Stimulated activated CD4-positive, alpha-beta T cell treated with anti-CD3 and anti-CD28 coated beads, Interleukin-1b, Interleukin-23, amount 100 ng/mL, for 48 hours (primary cell): Measurements from ENCODE around the gene PRLHR.

Experiments used
- DNase-seq: peaks from one replicate; pipeline ENCODE4 v3.0.0-alpha.2; 2020

The PRLHR gene

GRCh38 chr10:118586911-118587310 is 8.5 kb downstream of the PRLHR start:
- DNase-seq: no peak

GRCh38 chr10:118585794-118586193 is 9.7 kb downstream of the PRLHR start:
- no peak for DNase-seq

GRCh38 chr10:118585234-118585633 is 10.2 kb downstream of the PRLHR start:
- DNase-seq: no peak

- no peak for DNase-seq
Observed at GRCh38 chr10:118584181-118584954, 11.1 kb downstream of the PRLHR start.

GRCh38 chr10:118583611-118584010 is 11.8 kb downstream of the PRLHR start:
- no peak for DNase-seq

GRCh38 chr10:118582511-118582910 is 12.9 kb downstream of the PRLHR start:
- DNase-seq: no peak

GRCh38 chr10:118581340-118581739 is 14.1 kb downstream of the PRLHR start:
- DNase-seq: no peak

- no peak for DNase-seq
Observed at GRCh38 chr10:118580702-118581101, 14.7 kb downstream of the PRLHR start.

- no peak for DNase-seq
Observed at GRCh38 chr10:118573512-118573911, 21.9 kb downstream of the PRLHR start.

- DNase-seq: no peak
Observed at GRCh38 chr10:118572256-118573041, 23.0 kb downstream of the PRLHR start.

GRCh38 chr10:118571123-118571522 is 24.3 kb downstream of the PRLHR start:
- no peak for DNase-seq

GRCh38 chr10:118570591-118570990 is 24.9 kb downstream of the PRLHR start:
- no peak for DNase-seq

GRCh38 chr10:118569882-118570252 is 25.6 kb downstream of the PRLHR start:
- no peak for DNase-seq

GRCh38 chr10:118569241-118569881 is 26.1 kb downstream of the PRLHR start:
- DNase-seq: no peak

GRCh38 chr10:118568327-118568848 is 27.1 kb downstream of the PRLHR start:
- DNase-seq: peak; percentile 27

GRCh38 chr10:118567701-118568248 is 27.7 kb downstream of the PRLHR start:
- no peak for DNase-seq

- DNase-seq: no peak
Observed at GRCh38 chr10:118566911-118567310, 28.5 kb downstream of the PRLHR start.

GRCh38 chr10:118565301-118566075 is 30.0 kb downstream of the PRLHR start:
- no peak for DNase-seq

- DNase-seq: no peak
Observed at GRCh38 chr10:118564652-118565051, 30.8 kb downstream of the PRLHR start.

- no peak for DNase-seq
Observed at GRCh38 chr10:118564114-118564513, 31.3 kb downstream of the PRLHR start.

- no peak for DNase-seq
Observed at GRCh38 chr10:118563373-118563890, 32.0 kb downstream of the PRLHR start.

- no peak for DNase-seq
Observed at GRCh38 chr10:118562851-118563250, 32.6 kb downstream of the PRLHR start.
